Ovary (tissue), 9 donors: Measurements from ENCODE around the gene C4orf46. TPM values are rescaled to one million over a fixed set of nuclear protein-coding genes. Genes with fewer than 3 reads are reported as not detected.

ENCODE experiments used
- DNase-seq, 5 donors: peaks; one replicate each; pipeline ENCODE4 v3.0.0-alpha.2; 2019 to 2020
- H3K27ac ChIP-seq, 2 donors: fragments of 200-600 bp; one replicate each; pipeline versions ENCODE4 v1.5.1 to v1.8.0; 2019 to 2022
- H3K27me3 ChIP-seq: fragments of 200-600 bp; one replicate; pipeline ENCODE4 v1.8.0; 2022
- H3K36me3 ChIP-seq: fragments of 200-600 bp; sonication (generic); one replicate; pipeline ENCODE4 v1.5.1; 2019
- H3K4me1 ChIP-seq: one replicate; pipeline ENCODE4 v1.8.1; 2013; ENCODE audit warnings: mild to moderate bottlenecking, moderate library complexity; ENCODE audit not compliant: insufficient read depth
- H3K4me3 ChIP-seq: fragments of 200-600 bp; sonication (generic); one replicate; pipeline ENCODE4 v1.5.1; 2017
- H3K9me3 ChIP-seq, 2 donors: fragments of 200-600 bp in 1 of 2; sonication (generic) in 1 of 2; one replicate each; pipeline versions ENCODE4 v1.5.1 to v1.8.1; 2013 to 2019; ENCODE audit warnings: mild to moderate bottlenecking in 1 of 2, moderate library complexity in 1 of 2
- EP300 ChIP-seq: sonication (generic); formaldehyde crosslinking; IDR thresholded peaks from one replicate; pipeline ENCODE4 v1.6.1; 2017; ENCODE audit warnings: antibody characterized with exemption
- POLR2A ChIP-seq: fragments of 450-650 bp; IDR thresholded peaks from one replicate; pipeline ENCODE4 v1.6.1; 2017; ENCODE audit warnings: antibody characterized with exemption, mild to moderate bottlenecking, moderate library complexity
- intact Hi-C, 4 donors: fragments of 100-400 bp; cut with DNase I; formaldehyde crosslinking; loops; one replicate each; pipeline versions ENCODE4 v1.11.0 to v1.15.1; 2022 to 2023
- polyA plus RNA-seq, 2 donors: library from polyadenylated mRNA; stranded (reverse); fragments of 200-250 nt in 1 of 2; fragments of 350-450 nt in 1 of 2; fragmentation: Illumina TruSeq in 1 of 2; extraction: RNeasy Lipid Tissue Mini Kit (QIAGEN cat#74804) in 1 of 2; gene quantifications; one replicate each; pipeline ENCODE4 v1.2.3, GENCODE V29; 2013 to 2014
- small RNA-seq: library from RNA; depleted of rRNA; stranded (forward); fragments of <200 nt; gene quantifications from one replicate; pipeline ENCODE3, GENCODE V24; 2016
- total RNA-seq, 7 donors: library from RNA; depleted of rRNA in 2 of 7; stranded (reverse); fragments of >200 nt in 2 of 7; fragmentation: NEBNext Ultra II Directional in 3 of 7; extraction: Animal tissue kit (Norgen Biotek cat#: 25700) in 3 of 7; gene quantifications; one replicate each; pipeline versions ENCODE4 v1.1.0 to v1.2.4, GENCODE V29; 2016 to 2023
- TF ChIP-seq, protein P1 (sequence below), 3 donors: fragments of 450-650 bp in 2 of 3; fragments of 200-600 bp in 1 of 3; IDR thresholded peaks; one replicate each; pipeline versions ENCODE4 v1.5.1 to v1.8.0; 2016 to 2022; ENCODE audit warnings: antibody characterized with exemption in 3 of 3, mild to moderate bottlenecking in 1 of 3
- donor health status: DM: no; HTN: no; CAD: no; lungs with moderate emphysema.
- donor health status: DM: no; HTN: no; CAD: no.
- donor health status: Bipolar disorder and iron deficiency.
- donor health status: DM: yes; HTN: yes; CAD: no.
- donor health status: DM: no; HTN: no; CAD: no.
- donor health status: DM: yes; HTN: yes; CAD: no.

The C4orf46 gene
- total and polyA plus RNA-seq, 9 donors = 3.6 to 6.4 (median 4.6) TPM

DNA sequence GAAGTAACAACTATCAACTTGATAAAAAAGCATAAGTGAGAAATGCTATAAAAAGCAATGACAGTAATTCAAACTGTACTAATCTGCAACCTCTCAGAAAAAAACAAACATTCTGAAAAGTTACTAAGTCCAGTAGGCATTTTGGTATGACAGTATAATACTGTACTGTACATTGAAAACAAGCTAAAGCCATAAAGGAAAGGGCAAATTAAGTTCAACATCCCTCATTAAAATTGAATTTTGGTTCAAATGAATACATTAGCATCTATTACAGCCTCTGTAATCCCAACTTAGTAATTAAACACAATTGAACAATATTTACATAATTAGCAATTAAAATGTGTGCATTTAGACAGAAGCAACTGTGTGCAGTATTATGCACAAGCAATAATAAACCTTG lies 53.7 kb downstream of the C4orf46 start:
- Histone ChIP-seq H3K36me3 (no peaks in the 10 kb centered on the region), H3K27ac (no peak overlapping the region), H3K9me3 (no peaks in the 10 kb centered on the region), H3K4me3 (no peak overlapping the region), H3K4me1 (no peaks in the 10 kb centered on the region), H3K27me3 (no peaks in the 10 kb centered on the region)
- DNase-seq = no peak
- TF ChIP-seq EP300 (no peak), POLR2A (no peak)
- TF ChIP-seq, protein P1, sequence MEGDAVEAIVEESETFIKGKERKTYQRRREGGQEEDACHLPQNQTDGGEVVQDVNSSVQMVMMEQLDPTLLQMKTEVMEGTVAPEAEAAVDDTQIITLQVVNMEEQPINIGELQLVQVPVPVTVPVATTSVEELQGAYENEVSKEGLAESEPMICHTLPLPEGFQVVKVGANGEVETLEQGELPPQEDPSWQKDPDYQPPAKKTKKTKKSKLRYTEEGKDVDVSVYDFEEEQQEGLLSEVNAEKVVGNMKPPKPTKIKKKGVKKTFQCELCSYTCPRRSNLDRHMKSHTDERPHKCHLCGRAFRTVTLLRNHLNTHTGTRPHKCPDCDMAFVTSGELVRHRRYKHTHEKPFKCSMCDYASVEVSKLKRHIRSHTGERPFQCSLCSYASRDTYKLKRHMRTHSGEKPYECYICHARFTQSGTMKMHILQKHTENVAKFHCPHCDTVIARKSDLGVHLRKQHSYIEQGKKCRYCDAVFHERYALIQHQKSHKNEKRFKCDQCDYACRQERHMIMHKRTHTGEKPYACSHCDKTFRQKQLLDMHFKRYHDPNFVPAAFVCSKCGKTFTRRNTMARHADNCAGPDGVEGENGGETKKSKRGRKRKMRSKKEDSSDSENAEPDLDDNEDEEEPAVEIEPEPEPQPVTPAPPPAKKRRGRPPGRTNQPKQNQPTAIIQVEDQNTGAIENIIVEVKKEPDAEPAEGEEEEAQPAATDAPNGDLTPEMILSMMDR (IDR thresholded peaks at IDR 0.05) = no peak
- intact Hi-C loops = no loop called here

Small RNA genes lying within 50 kb of the gene (small RNA-seq; reads per million reads assigned to genes)
- gene RF00012 = not detected

Other genes starting within 250 kb of the C4orf46 start
- 1 to 10 TPM in 1 of 7 donors, under 1 TPM in 6; 0.35 to 3.6 (median 0.69) TPM for gene RXFP1, start 150.0 kb downstream of the C4orf46 start, total RNA-seq
- under 1 TPM; 0.73 to 0.93 TPM for gene RXFP1, start 150.0 kb downstream of the C4orf46 start, polyA plus RNA-seq
- 10 to 100 TPM; 13.6 to 26.7 (median 19.5) TPM for gene ETFDH, start 409 bp upstream of the C4orf46 start, total RNA-seq
- 10 to 100 TPM; 15.1 to 35.9 TPM for gene ETFDH, start 409 bp upstream of the C4orf46 start, polyA plus RNA-seq
- gene PPID, start 51.5 kb upstream of the C4orf46 start, total RNA-seq = 10 to 100 TPM; 10.9 to 18.2 (median 14.5) TPM
- gene PPID, start 51.5 kb upstream of the C4orf46 start, polyA plus RNA-seq = 10 to 100 TPM; 14.8 to 54.8 TPM
- gene FNIP2, start 97.1 kb upstream of the C4orf46 start, total RNA-seq = 10 to 100 TPM; 10.8 to 34.1 (median 20.9) TPM
- 10 to 100 TPM in 1 of 2 donors, 1 to 10 TPM in 1; 6.1 to 18.3 TPM for gene FNIP2, start 97.1 kb upstream of the C4orf46 start, polyA plus RNA-seq